AG09319 (cell line): Measurements from ENCODE around the gene MRPL16.

Source experiments
- DNase-seq: peaks from one replicate; pipeline ENCODE4 v3.0.0-alpha.2; 2010; ENCODE audit warnings: low read depth; ENCODE audit errors: extremely low read depth
- TF ChIP-seq, protein P1 (sequence below): IDR thresholded peaks from 2 replicates; pipeline ENCODE4 v1.5.1; 2011; ENCODE audit warnings: low read depth, mild to moderate bottlenecking, inconsistent platforms, low read length, moderate library complexity

The MRPL16 gene

DNA sequence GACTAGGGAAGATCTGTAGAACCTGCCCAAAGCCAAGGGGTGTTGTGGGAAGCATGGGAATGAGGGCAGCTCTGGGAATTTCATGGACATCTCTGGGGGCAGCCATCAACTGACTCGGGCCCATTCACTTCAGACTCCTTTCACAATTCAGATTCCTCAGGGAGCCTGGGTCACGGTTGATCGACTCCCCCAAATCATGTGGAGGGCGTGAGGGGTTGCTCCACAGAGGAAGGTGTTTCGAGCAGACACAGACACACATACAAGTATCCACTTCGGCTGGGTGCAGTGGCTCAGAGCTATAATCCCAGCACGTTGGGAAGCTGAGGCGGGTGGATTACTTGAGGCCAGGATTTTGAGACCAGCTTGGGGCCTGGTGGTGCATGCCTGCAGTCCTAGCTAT lies 39.7 kb downstream of the MRPL16 start:
- no peak for DNase-seq
- TF ChIP-seq, protein P1, sequence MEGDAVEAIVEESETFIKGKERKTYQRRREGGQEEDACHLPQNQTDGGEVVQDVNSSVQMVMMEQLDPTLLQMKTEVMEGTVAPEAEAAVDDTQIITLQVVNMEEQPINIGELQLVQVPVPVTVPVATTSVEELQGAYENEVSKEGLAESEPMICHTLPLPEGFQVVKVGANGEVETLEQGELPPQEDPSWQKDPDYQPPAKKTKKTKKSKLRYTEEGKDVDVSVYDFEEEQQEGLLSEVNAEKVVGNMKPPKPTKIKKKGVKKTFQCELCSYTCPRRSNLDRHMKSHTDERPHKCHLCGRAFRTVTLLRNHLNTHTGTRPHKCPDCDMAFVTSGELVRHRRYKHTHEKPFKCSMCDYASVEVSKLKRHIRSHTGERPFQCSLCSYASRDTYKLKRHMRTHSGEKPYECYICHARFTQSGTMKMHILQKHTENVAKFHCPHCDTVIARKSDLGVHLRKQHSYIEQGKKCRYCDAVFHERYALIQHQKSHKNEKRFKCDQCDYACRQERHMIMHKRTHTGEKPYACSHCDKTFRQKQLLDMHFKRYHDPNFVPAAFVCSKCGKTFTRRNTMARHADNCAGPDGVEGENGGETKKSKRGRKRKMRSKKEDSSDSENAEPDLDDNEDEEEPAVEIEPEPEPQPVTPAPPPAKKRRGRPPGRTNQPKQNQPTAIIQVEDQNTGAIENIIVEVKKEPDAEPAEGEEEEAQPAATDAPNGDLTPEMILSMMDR: no peak

DNA sequence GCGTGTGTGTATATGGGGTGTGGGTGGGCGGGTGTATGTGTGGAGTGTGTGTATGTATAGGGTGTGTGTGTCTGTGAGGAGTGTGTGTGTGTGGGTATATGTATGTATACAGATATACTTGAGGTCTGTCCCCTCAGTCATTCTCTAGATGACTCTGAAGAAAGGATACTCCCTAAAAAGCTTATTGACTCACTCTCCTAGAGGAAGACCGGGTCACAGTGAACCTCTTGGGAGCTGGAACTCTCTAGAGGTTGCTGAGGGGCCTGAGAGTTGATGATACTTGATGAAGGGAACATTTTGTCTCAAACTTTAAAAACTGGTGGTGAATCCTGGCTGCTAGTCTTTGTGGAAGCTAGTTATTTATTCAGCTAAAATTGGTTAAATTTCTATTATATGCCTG lies 40.3 kb downstream of the MRPL16 start:
- TF ChIP-seq, protein P1: no peak
- DNase-seq: no peak

DNA sequence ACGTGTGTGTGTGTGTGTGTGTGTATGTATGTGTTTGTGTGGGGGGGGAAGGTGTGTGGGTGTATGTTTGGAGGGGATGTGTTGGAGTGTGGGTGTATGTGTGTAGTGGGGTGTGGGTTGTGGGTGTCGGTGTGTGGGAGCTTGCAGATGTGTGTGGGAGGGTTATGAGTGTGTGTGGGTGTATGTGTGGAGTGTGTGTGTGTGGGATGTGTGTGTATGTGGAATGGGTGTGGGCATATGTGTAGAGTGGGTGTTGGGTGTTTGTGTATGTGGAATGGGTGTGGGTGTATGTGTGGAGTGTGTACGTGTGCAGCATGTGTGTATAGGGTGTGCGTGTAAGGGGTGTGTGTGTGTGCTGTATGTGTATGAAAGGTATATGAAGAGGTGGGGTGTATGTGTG lies 40.8 kb downstream of the MRPL16 start:
- DNase-seq: no peak
- TF ChIP-seq, protein P1: no peak

DNA sequence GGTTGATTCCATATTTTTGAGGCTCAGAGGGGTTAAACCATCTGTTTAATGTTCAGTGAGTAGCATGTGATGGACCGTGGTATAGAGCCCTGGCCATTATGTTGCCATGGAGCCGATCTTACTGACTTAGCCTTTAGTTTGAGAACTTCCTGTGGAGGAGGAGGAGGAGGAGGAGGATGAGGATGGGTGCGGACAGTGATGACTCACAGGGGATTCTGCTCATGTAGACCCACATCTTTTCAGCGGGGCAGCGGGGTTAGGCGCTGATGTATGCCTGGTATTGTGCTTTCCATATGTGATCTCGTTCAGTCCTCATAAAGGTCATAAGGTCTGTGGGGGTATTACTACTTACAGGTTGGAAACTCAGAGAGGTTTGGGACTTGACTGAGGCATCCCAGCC lies 41.5 kb downstream of the MRPL16 start:
- TF ChIP-seq, protein P1: no peak
- no peak for DNase-seq

DNA sequence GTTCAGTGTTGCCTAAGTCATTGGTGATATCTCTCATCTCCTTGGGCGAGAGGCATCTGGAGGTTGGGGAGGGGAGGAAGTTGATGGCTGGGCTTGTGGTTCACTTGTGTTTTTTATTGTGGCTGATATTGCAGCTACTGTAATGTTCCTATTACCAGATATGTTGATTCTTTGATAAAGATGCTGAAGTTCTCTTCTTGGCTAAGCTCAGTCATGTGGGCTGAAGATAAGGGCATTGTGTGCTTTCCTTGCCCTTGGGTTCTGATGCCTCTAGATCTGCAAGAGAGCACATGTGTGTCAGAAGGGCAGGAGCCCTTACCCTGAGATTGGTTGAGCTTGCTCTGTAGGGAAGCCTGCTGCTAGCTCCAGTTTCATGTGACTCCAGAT lies 43.4 kb downstream of the MRPL16 start:
- TF ChIP-seq, protein P1: no peak
- DNase-seq: no peak

DNA sequence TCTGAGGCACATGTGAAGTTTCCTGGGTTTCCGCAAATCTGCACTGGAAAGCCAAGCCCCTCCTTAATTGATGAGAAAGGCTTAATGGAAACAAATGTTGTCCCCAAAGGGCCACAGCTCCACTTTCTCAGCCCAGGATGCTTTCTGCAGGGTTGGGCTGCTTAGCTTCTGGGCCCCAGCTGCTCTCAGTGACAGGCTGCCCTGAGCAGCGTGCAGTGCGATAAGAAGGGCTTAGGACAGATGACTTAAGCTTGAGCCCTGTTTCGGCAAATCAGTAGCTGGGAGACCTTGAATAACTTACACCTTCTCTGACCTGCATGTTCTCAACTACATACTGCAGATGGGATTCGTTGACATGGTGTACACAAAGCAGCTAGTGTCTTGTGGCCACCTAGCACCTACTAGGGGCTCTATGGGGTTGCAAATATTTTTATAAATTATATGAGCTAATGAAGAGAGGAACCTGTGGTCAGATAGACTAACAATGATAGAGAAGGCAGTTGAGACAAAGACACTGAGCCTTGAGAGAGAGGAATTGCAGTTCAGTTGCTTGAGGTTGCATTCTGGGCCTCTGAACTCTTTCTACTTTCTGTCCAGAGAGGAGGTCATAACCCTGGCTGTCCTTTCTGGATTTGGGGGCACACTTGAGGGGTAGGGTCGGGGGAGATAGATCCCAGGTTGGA lies 43.9 kb downstream of the MRPL16 start:
- TF ChIP-seq, protein P1: no peak
- no peak for DNase-seq

DNA sequence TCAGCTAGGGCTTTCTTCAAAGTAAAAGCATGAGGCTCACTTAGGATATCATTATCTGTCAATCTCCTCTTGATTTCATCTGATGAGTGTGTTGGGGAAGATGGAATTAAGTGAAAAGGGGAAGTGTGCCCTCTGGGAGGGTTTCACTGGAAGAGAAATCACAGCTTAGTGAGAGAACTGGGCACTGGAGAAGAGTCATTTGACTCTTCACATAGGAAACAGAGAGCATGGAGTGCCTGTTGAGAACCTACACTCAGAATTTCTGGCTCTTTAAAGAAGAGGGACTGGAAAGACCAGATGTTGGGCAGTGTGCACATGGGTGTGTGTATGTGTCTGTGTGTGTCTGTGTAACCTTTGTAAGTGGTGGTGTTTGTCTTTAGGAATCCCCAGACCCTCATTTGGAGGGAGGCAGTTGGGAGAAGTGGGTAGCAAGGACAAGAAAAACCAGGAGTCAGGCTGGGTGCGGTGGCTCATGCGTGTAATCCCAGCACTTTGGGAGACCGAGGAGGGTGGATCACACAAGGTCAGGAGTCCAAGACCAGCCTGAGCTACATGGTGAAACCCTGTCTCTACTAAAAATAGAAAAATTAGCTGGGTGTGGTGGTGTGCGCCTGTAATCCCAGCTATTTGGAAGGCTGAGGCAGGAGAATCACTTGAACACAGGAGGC lies 45.4 kb downstream of the MRPL16 start:
- TF ChIP-seq, protein P1: no peak
- DNase-seq: no peak
